COLO668 (cell line): Measurements from ENCODE around the gene RAC3.
A peak's percentile ranks its signal among the peaks of the same experiment; 100 is the strongest.
"Not testable (repeated sequence)": the region's sequence is repeated elsewhere in the genome, so short reads cannot be mapped to it uniquely, and the experiment has no call there.

Experiments used
- DNase-seq: peaks from one replicate; lab custom pipeline; 2025; ENCODE audit not compliant: unreplicated experiment; lab: John Stamatoyannopoulos, UW

RAC3 gene

GRCh38 chr17:82037889-82038195 is 6.4 kb downstream of the RAC3 start:
- no peak for DNase-seq

- DNase-seq, result not testable (repeated sequence)
Measured at GRCh38 chr17:82038796-82039409, 7.4 kb downstream of the RAC3 start.

- no peak for DNase-seq
Measured at GRCh38 chr17:82039695-82040299, 8.3 kb downstream of the RAC3 start.

GRCh38 chr17:82041144-82041814 is 9.8 kb downstream of the RAC3 start:
- DNase-seq, result no peak

- no peak for DNase-seq
Measured at GRCh38 chr17:82042649-82043048, 11.2 kb downstream of the RAC3 start.

- DNase-seq, result no peak
Measured at GRCh38 chr17:82043507-82043906, 12.0 kb downstream of the RAC3 start.

GRCh38 chr17:82045936-82046484 is 14.5 kb downstream of the RAC3 start:
- no peak for DNase-seq

- no peak for DNase-seq
Measured at GRCh38 chr17:82046903-82047302, 15.4 kb downstream of the RAC3 start.

- DNase-seq, result no peak
Measured at GRCh38 chr17:82047379-82047778, 15.9 kb downstream of the RAC3 start.

- no peak for DNase-seq
Measured at GRCh38 chr17:82047914-82048570, 16.6 kb downstream of the RAC3 start.

- DNase-seq, result no peak
Measured at GRCh38 chr17:82048571-82048971, 17.1 kb downstream of the RAC3 start.

GRCh38 chr17:82049106-82049505 is 17.6 kb downstream of the RAC3 start:
- DNase-seq, result no peak

GRCh38 chr17:82049521-82049971 is 18.1 kb downstream of the RAC3 start:
- DNase-seq, result no peak

GRCh38 chr17:82050152-82050760 is 18.8 kb downstream of the RAC3 start:
- DNase-seq, result no peak

GRCh38 chr17:82050761-82051641 is 19.5 kb downstream of the RAC3 start:
- peak; percentile 4 for DNase-seq

GRCh38 chr17:82051776-82052637 is 20.5 kb downstream of the RAC3 start, which contains the start of the genes GPS1 and RFNG:
Gene GPS1, plus strand, starts transcription at chr17:82051898. Its CDS starts 34 bp downstream, at chr17:82051932.
Gene RFNG, minus strand, starts transcription at chr17:82051811. Its CDS starts 45 bp downstream, at chr17:82051766.
- DNase-seq, result peak; percentile 80

- DNase-seq, result no peak
Measured at GRCh38 chr17:82052638-82053059, 21.2 kb downstream of the RAC3 start.

GRCh38 chr17:82053130-82053529 is 21.7 kb downstream of the RAC3 start:
- no peak for DNase-seq
